Measurements from ENCODE around the gene ZNF598. TPM values are rescaled to one million over a fixed set of nuclear protein-coding genes. Genes with fewer than 3 reads are reported as not detected.
A peak's percentile ranks its signal among the peaks of the same experiment; 100 is the strongest.
"Not testable (repeated sequence)": the region's sequence is repeated elsewhere in the genome, so short reads cannot be mapped to it uniquely, and the experiment has no call there.

The ZNF598 gene
- total RNA-seq, 2 donors from 2014 or later, result 45.4 to 64.3 TPM

GRCh38 chr16:2037115-2037514 lies 27.5 kb upstream of the ZNF598 start:
- no peak for DNase-seq
- intact Hi-C loops (cut with DNase I), result no loop called here
- H3K4me1 ChIP-seq, result peaks cover 42% of the 10 kb centered on the region
- H3K27me3 ChIP-seq, result no peaks in the 10 kb centered on the region
- no peaks in the 10 kb centered on the region for H3K36me3 ChIP-seq
- TF ChIP-seq, protein P1, sequence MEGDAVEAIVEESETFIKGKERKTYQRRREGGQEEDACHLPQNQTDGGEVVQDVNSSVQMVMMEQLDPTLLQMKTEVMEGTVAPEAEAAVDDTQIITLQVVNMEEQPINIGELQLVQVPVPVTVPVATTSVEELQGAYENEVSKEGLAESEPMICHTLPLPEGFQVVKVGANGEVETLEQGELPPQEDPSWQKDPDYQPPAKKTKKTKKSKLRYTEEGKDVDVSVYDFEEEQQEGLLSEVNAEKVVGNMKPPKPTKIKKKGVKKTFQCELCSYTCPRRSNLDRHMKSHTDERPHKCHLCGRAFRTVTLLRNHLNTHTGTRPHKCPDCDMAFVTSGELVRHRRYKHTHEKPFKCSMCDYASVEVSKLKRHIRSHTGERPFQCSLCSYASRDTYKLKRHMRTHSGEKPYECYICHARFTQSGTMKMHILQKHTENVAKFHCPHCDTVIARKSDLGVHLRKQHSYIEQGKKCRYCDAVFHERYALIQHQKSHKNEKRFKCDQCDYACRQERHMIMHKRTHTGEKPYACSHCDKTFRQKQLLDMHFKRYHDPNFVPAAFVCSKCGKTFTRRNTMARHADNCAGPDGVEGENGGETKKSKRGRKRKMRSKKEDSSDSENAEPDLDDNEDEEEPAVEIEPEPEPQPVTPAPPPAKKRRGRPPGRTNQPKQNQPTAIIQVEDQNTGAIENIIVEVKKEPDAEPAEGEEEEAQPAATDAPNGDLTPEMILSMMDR (IDR thresholded peaks at IDR 0.05), result no peak
- H3K9me3 ChIP-seq, result no peaks in the 10 kb centered on the region
- H3K4me3 ChIP-seq, result no peak overlapping the region
- H3K9ac ChIP-seq (ENCODE audit: low read depth in 2 of 2, low read length in 2 of 2), result peak overlapping the region; percentile 26
- H3K27ac ChIP-seq, result no peak overlapping the region

DNA sequence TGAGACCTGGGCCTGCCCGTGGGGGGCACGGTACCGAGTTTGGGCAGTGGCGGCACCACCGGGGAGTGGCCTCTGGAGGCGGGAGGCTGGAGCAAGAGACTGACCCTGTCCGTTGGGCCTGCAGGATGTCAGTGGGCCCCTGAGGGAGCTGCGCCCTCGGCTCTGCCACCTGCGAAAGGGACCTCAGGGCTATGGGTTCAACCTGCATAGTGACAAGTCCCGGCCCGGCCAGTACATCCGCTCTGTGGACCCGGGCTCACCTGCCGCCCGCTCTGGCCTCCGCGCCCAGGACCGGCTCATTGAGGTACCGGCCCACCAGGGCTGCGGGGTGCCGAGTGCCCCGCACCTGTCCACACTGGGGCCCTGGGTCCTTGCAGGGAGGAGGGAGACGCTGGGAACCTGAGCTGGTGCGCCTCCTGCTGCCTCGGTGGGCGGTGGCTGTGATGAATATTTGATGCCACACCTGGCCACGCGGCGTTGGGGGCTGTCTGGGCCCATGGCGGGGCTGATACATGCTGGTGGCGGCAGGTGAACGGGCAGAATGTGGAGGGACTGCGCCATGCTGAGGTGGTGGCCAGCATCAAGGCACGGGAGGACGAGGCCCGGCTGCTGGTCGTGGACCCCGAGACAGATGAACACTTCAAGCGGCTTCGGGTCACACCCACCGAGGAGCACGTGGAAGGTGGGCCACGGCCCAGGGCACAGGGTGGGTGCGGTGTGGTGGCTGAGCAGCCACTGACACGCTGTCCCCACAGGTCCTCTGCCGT lies 26.8 kb upstream of the ZNF598 start:
- no peak for DNase-seq
- Histone ChIP-seq H3K4me3 (no peak overlapping the region), H3K36me3 (no peaks in the 10 kb centered on the region), H3K9ac (ENCODE audit: low read depth in 2 of 2, low read length in 2 of 2) (peak overlapping the region; percentile 26 to 40), H3K4me1 (peaks cover 36% of the 10 kb centered on the region), H3K27ac (peak overlapping the region; percentile 73), H3K27me3 (no peaks in the 10 kb centered on the region), H3K9me3 (no peaks in the 10 kb centered on the region)
- TF ChIP-seq, protein P1 (IDR thresholded peaks at IDR 0.05), result no peak
- intact Hi-C loops (cut with DNase I), result no loop called here

- H3K27ac ChIP-seq, result peak overlapping the region; percentile 73
- TF ChIP-seq, protein P1 (IDR thresholded peaks at IDR 0.05), result no peak
- no peaks in the 10 kb centered on the region for H3K27me3 ChIP-seq
- peak; percentile 48 for DNase-seq
- H3K36me3 ChIP-seq, result no peaks in the 10 kb centered on the region
- H3K4me3 ChIP-seq, result peak overlapping the region; percentile 1
- intact Hi-C loops (cut with DNase I), result no loop called here
- peak overlapping the region; percentile 26 to 40 for H3K9ac ChIP-seq (ENCODE audit: low read depth in 2 of 2, low read length in 2 of 2)
- H3K4me1 ChIP-seq, result peaks cover 28% of the 10 kb centered on the region
- H3K9me3 ChIP-seq, result no peaks in the 10 kb centered on the region
Measured at GRCh38 chr16:2035431-2036199, 26.0 kb upstream of the ZNF598 start.

GRCh38 chr16:2034696-2035430 lies 25.2 kb upstream of the ZNF598 start:
- DNase-seq, result no peak
- no peaks in the 10 kb centered on the region for H3K27me3 ChIP-seq
- intact Hi-C loops (cut with DNase I), result no loop called here
- peaks cover 22% of the 10 kb centered on the region for H3K4me1 ChIP-seq
- H3K4me3 ChIP-seq, result peak overlapping the region; percentile 1
- H3K9me3 ChIP-seq, result no peaks in the 10 kb centered on the region
- peak overlapping the region; percentile 73 for H3K27ac ChIP-seq
- H3K9ac ChIP-seq (ENCODE audit: low read depth in 2 of 2, low read length in 2 of 2), result peak overlapping the region; percentile 26 to 40
- TF ChIP-seq, protein P1 (IDR thresholded peaks at IDR 0.05), result no peak
- H3K36me3 ChIP-seq, result no peaks in the 10 kb centered on the region

- H3K27me3 ChIP-seq; H3K36me3 ChIP-seq; H3K9me3 ChIP-seq; intact Hi-C loops (cut with DNase I); DNase-seq: not testable (repeated sequence)
- Histone ChIP-seq H3K4me1 (peaks cover 16% of the 10 kb centered on the region), H3K4me3 (peak overlapping the region; percentile 6), H3K9ac (ENCODE audit: low read depth in 2 of 2, low read length in 2 of 2) (peak overlapping the region; percentile 43 to 55), H3K27ac (peak overlapping the region; percentile 77)
Measured at GRCh38 chr16:2033909-2034695, 24.5 kb upstream of the ZNF598 start.
